Measurements from ENCODE around the gene DNM2.

The DNM2 gene

DNA sequence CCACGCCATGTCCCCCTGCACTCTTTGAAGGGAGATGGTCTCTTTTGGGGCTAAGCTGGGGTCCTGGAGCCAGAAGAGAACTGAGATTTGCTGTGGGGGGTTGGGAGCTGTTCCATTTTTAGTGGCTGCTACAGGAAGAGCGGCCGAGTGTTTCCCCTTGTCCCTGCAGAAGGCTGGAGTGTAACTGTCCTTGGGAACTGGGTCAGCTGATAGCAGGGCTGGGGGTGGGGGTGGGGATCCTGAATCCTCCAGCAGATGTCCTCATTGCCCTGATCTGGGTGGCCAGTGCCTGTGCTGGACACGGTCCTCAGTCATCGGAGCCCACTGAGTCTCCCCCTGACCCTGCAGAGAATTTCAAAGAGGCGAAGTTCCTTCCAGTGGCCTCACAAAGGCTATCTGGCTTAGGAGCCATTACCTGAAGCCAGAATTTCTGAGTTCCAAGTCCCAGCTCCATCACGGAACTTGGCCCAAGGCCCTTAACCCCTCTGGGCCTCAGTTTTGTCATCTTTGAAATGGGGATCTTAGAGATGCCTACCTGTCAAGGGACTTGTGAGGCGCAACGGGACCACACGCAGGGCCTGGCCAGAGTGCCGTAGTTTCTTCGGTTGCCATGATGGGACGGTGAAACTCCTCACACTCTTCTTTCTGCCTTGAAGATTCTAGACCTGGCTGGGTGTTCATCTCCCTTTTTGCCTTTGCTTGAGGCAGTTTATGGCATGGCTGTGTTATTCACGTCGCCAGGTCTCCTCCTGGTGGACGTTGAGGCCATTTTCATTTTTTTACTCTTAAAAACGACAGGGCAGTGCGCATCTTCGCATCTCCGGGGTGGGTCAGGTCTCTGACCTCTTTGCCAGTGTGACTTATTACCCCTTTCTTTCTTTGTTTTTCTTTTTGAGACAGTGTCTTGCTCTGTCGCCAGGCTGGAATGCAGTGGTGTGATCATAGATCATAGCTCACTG is 51.9 kb downstream of the DNM2 start:
- no peak for DNase-seq (ENCODE audit: low read depth, low spot score)

DNA sequence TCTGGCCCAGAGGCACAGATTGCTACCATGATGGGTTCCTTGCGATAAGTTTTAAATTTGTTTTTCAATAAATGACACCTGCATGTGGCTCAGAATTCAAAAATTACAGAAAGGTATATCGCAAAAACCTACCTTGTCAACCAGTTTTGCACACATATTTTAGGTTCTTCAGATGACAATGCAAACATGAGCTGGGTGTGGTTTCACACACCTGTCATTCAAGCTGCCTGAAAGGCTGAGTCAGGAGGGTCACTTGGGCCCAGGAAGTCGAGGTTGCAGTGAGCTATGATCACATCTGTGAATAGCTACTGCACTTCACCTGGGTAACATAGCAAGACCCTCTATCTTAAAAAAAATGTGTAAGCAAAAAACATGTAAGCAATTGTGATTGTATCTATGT is 56.1 kb downstream of the DNM2 start:
- no peak for DNase-seq (ENCODE audit: low read depth, low spot score)

DNA sequence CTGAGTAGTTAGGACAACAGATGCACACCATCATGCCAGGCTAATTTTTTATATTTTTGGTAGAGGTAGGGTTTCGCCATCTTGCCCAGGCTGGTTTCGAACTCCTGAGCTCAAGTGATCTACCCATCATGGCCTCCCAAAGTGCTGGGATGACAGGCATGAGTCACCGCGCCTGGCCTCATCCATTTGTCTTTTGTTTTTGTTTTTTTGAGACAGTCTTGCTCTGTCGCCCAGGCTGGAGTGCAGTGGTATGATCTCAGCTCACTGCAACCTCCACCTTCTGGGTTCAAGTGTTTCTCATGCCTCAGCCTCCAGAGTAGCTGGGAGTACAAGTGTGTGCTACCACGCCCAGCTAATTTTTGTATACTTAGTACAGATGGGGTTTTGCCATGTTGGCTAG is 57.0 kb downstream of the DNM2 start:
- DNase-seq (ENCODE audit: low read depth, low spot score): no peak

DNA sequence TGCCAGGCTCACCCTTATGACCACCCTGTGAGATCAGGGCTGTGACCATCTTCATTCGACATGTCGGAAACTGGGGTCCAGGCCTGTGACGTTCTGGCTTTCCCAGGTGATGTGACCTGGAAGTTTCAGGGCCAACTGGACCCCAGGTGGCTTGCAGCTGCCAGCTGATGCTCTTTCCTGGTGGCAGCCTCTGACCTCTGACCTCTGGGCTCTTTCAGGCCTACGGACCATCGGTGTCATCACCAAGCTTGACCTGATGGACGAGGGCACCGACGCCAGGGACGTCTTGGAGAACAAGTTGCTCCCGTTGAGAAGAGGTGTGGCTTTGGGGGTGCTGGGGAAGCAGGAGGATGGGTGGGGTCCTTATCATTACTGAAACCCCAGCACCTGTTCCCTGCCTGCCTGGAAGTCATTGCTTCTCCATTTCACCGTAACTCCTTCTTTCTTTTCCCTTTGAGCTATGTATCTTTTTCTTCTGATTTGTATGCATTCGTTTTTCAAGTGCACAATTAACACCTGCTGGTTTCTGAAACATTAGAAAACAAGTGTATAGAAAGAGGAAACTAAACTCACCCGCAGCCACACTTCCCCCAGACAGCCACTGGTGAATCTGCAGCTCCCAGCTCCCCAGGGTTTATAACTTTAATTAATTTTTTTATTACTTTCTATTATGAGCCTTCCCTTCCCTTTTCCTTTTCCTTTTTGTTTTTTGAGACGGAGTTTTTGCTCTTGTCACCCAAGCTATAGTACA is 59.2 kb downstream of the DNM2 start:
- no peak for DNase-seq (ENCODE audit: low read depth, low spot score)

DNA sequence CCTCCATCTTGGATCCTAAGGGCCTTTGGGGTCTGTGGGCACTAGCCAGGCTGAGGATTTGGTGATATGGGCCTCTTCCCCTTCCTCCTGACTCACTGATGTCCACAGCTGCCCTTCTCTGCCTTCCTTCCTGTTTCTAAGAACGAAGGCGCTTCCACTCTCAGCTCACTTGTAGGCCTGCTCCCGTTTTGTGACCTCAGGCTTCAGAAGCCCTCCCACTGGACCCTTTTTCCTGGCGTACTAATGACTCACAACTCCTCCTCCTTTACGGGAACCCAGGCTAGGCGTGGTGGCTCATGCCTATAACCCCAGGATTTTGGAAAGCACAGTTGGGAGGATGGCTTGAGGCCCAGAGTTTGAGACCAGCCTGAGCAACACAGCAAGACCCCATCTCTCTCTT is 62.5 kb downstream of the DNM2 start:
- no peak for DNase-seq (ENCODE audit: low read depth, low spot score)

DNA sequence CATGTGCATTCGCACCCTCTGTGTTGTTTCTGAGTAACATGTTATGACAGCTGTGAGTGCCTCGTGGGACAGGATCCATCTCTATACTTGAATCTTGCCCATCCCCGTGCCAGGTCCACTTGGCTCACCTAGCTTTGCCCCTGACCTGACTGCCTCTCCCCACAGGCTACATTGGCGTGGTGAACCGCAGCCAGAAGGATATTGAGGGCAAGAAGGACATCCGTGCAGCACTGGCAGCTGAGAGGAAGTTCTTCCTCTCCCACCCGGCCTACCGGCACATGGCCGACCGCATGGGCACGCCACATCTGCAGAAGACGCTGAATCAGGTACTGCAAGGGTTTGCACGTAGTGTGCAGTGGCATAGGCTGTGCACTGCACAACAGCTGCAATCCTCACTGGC is 64.9 kb downstream of the DNM2 start:
- no peak for DNase-seq (ENCODE audit: low read depth, low spot score)

DNA sequence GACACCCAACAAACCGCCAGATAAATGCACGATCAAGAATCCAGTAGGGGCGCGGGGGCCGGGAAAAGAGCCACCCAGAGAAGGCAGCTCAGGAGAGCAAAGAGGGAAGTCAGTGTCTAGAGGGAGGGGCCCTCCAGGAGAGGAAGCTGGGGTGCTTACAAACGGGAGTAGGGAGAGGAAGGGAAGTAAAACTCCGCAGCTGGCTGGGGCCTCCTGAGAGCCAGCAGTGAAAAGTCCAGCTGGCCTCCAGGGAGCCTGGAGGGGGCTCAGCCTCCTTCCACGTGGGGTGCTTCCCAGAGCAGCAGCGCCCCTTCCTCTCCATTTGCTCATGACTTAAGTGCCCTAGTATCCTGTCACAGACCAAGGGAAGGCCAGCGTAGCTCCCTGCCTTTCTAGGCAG is 66.4 kb downstream of the DNM2 start:
- no peak for DNase-seq (ENCODE audit: low read depth, low spot score)

DNA sequence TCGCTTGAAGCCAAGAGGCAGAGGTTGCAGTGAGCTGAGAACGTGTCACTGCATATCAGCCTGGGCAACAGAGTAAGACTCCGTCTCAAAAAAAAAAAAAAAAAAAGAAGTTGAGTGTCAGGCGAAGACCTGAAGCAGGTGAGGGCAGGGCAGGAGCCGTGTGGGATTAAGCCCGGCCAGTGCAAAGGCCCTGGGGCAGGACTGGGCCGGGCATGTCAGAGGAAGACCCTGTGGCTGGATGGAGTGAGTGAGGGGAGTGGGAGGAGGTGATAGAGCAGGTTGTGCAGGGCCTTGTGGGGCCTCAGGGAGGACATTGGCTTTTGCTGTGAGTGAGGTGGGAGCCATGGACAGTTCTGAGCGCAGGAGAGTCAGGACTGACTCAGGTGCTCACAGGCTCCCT is 70.3 kb downstream of the DNM2 start:
- DNase-seq (ENCODE audit: low read depth, low spot score): no peak

DNA sequence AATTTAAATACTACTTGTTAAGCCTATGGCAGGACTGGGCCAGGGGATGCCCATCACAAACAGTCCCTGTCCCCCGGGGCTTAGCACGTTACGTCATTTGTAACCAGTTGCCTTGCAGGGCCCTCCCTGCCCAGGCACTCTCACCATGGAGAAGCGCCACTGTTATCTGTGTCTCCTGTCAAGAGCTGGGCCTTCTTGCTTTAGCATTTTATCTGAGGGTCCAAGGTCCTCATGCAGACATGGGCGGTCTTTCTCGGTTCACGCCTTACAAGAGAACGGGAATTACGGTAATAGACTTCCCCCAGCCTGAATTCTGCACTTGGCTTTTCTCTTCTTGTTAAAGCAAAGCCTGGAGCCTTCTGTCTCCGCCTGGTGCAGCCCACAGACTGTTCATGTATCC is 72.0 kb downstream of the DNM2 start:
- no peak for DNase-seq (ENCODE audit: low read depth, low spot score)

DNA sequence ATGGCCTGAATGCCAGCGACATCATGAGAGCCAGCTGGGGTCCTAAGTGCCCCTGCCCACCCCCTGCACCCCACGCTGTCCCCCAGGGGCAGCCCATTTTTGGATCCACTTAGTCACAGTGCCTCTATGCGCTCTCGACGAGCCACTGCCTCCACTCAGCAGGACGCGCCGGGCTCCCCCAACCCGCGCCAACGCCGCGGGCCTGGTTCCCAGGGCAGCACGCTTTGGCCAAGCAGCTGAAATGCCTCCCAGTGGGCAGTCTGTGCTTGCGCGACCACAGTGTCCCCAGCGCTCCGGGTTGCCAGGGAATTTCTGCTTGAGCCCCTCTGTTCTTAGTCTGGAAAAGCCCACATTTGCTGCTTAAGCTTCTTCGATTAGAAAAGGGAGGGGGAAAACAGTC is 78.8 kb downstream of the DNM2 start:
- no peak for DNase-seq (ENCODE audit: low read depth, low spot score)

DNA sequence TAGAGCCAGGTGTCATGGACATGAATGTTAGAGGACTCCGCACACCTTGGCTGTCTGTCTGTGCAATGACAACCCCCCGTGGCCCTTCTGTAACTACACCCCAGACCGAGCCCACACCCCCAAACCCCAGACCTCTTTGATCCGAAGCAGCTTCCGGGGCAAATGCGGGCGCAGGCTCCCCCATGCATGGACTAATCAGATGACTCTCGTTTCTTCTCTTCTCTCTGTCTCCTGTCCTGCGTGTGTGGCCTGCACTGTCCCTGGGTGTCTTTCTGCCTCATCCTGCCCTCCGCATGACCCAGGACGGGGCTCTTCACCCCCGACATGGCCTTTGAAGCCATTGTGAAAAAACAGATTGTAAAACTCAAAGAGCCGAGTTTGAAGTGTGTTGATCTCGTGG is 79.2 kb downstream of the DNM2 start:
- no peak for DNase-seq (ENCODE audit: low read depth, low spot score)

DNA sequence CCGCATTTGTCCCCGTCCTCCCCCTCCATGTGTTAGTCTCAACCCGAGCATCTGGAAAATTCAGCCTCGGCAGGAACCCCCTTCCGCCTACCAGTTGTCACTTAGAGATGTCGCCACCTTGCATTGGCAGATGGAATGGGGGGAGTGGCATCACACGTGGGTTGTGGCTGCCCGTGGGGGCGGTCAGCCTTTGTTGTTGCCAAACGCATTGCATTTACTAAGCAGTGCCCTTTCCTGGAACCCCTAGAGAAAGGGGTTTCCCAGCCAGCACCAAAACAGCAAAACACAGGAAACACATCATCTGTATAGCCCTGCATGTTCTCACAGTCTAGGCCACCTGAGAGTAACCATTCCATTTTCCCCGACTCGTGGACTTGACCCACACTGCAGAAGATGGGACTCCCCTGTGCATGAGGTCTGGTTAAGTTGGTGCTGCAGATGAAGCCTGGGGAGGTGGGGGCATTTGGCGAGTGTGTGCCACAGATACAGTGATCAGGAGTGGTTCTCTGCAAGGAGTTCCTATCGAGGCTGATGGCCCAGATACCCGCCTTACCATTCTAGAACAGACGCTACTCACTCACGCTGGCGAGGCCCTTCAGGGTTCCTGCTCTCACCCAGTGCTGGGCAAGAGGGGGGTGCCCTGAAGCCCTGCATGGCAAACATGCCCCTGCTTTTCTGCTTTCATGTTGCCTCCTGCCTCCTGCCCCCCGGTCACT is 79.8 kb downstream of the DNM2 start:
- DNase-seq (ENCODE audit: low read depth, low spot score): no peak

DNA sequence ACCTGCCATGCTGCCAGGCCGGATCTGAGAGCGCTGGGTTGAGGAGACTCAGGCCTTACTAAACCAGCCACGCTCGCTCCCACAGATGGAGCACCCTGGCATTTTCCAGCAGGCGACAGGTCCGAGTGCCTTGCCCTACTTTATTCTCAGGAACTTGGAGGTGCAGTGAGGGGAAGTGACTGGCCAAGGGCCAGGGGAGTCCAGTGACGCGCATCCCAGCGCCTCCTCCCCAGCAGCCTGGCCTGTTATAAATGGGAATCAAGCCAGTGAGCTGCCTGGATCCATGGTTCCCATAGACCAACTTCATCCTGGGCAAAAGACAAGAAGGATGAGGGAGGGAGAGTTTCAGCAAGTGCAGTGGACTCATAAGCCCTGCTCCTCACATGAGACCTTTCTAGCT is 82.6 kb downstream of the DNM2 start:
- DNase-seq (ENCODE audit: low read depth, low spot score): no peak

DNA sequence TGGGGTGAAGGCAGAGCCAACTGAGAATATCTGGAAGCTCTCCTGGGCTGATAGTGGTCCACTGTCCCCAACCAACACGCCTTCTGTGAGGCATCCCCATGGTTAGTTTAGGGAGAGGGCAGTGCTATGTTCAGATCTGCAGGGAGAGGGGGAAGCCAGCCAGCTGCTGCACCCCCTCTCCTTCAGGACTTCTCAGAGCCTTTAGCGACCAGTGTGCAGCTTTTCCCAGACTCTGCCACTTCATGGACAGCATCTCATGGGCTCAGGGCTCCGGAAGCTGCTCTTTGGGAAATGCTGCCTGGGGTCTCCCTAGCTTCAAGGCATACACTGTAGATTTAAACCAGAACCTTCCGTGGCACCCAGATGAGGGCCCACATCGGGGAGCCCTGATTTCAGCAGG is 84.6 kb downstream of the DNM2 start:
- no peak for DNase-seq (ENCODE audit: low read depth, low spot score)

DNA sequence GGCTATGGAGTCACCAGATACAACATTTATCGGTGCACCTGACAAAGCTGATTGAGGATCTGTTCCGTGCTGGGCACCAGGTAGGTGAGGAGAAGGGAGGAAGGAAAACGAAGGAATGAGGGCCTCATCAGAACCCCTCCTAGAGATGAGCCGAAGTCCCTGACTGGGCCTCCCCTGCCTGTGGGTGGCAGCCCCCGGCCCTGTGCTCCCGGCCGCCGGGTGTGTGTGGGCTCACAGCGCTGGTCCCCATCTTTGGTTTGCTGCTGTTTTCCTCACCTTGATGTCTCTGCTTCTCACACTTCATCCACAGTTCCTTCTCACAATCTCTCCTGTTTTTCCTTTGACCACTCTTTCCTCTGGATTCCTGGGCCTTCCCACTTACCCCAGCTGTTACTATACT is 85.4 kb downstream of the DNM2 start:
- DNase-seq (ENCODE audit: low read depth, low spot score): no peak

DNA sequence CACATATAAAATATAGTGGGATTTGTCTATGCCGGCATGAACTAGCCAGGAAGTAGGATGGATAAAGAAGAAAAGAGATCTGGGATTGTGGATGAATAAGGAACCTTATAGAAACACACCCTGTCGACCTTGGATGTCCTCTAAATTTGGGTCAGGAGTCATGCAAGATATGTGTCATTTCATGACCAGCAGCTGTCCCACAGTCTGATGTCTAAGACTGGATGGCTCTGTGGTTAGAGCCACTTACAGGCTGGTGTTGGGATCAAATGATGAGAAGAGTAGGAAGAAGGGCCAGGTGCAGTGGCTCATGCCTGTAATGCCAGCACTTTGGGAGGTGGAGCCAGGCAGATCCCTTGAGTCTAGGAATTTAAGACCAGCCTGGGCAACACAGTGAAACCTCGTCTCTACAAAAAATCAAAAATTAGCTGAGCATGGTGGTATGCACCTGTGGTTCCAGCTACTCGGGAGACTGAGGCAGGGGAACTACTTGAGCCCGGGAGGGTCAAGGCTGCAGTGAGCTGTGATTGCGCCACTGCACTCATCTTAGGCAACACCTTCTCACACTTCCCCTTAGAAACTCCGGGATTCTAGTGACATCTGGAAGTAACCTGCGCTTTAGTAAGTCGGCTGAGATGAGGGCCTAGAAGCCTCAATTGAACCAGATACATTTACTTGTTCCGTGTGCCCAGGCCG is 87.3 kb downstream of the DNM2 start:
- DNase-seq (ENCODE audit: low read depth, low spot score): no peak

DNA sequence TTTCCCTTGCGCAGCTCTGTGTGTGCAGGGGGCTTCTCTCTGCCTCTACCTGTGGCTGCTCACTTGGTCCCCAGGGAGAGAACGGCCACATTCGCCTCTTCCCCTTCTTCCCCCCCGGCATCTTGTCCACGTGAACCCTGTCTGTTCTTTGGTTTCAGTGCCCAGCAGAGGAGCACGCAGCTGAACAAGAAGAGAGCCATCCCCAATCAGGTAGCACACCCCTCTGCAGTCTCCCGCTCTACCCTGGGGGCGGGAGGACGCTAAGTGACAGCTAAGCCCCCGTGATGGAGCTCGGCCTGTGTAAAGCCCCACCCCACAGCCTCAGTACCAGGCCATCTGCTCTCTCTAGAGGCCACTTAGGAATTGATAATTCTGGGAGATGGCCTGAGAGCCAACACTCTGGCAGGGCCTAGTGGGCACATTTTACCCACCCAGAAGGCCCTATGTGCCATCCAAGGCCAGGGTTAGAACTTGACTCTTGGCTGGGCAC is 87.9 kb downstream of the DNM2 start:
- no peak for DNase-seq (ENCODE audit: low read depth, low spot score)

DNA sequence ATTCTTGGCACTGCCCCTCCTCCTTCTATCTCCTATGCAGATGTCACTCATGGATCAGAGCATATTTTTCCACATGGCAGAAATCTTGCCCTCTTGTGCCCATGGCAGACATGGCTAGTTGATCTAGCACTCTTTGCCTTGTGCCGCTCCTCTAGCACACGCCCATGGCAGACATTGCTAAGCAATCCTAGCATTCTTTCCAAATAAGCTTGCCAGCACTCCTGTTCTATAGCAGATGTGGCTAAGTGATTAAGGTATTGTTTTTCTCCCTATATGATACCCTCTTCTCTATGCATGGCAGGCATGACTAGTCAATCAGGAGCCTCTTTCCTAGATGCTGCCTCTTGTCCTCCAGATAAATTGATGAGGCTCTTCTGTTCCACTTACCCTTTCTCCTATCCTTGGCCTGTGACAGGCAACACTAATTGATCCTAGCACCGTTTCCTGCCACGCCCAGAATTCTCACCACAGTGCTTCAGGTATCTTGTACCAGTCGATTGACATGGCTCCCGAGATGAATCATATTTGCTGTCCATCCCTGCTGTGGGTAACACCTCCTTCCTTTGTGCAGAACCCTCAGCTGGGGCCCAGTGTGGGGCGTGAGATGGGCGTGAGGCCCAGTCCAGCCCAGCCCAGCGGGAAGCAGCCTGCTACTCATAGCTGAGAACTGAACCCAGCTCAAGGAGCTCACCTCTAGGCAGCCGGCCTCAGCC is 91.2 kb downstream of the DNM2 start:
- DNase-seq (ENCODE audit: low read depth, low spot score): peak; percentile 64

DNA sequence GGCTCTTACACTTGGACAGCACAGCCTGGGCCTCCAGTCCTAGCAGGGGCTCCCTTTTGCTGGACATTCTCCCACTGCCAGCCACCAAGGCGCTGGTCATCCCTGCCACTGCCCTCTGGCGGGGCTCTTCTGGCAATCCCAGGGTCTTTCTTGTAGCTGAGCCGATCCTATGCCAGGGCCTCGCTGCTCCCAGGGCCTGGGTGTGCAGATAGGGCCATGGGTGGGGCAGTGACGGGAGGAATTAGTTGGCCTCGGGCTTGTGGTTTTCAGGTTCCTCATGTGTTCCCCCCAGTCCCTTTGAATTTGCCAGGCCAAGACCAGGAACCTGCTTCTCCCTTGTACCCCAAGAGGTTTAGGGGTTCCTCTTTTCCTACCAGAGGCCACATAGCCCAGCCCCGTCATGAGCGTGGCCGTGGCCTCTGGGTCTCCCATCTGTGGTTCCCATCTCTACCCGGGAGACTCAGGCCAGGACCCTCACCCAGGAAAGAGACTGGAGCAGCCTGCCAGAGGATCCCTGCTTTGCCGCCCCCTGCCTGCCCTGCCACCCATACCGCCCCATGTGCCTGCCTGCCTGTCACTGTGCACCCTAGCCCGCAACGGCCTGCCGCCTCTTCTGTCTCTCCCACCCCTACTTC is 91.9 kb downstream of the DNM2 start:
- DNase-seq (ENCODE audit: low read depth, low spot score): no peak

DNA sequence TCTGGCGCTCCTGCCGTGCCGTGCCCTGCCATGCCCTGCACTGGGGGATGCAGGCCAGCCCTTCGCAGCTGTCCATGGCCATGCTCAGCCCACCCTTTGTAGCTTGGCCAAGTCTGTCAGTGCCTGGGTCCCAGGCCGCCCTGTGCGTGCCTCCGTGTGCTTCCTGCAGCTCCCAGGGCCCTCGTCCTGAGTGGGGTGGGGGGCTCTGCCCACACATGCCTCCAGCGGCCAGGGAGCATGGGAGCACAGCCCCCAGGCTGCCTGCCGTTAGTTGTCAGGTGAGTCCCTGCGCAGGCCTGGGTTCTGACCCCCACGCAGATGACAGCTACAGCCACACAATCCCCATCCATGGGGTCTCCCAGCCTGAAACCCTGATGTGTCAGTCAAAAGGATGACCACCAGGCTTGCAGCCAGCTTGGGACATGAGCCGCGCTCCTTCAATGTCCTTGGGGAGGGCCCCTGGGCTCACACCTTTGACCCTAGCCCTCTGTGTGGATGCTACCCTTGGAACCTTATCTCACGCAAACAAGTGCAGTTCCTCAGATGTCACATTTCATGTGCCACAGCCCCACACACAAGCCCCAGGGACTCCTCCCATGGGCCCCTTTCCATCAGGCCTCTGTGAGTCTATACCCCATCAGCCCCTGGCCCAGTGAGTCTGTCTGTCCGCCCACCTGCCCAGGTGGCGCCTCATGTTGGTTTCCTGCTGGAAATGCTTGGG is 93.7 kb downstream of the DNM2 start:
- DNase-seq (ENCODE audit: low read depth, low spot score): no peak
